K562 (cell line): ENCODE data around the gene C1QA. TPM values are rescaled to one million over a fixed set of nuclear protein-coding genes. Genes with fewer than 3 reads are reported as not detected.
"Not testable (repeated sequence)": the region's sequence is repeated elsewhere in the genome, so short reads cannot be mapped to it uniquely, and the experiment has no call there.

Experiments
- ATAC-seq: fragments of 200-7000 bp; cut with Tn5 transposase; 3 replicates; pipeline ENCODE4 v1.9.1; 2020; ENCODE audit warnings: moderate library complexity
- BruUV-seq: library from RNA; stranded (reverse); fragments of 400-500 nt; replicated peaks from 2 replicates; lab custom pipeline; 2021; lab: Mats Ljungman, UMichigan
- CTCF ChIA-PET: fragments of 300-600 bp; formaldehyde crosslinking; extraction: SDS; loops from one replicate; lab custom pipeline; 2021; ENCODE audit warnings: low intra/inter-chr PET ratio; lab: Yijun Ruan, JAX
- POLR2A ChIA-PET: fragments of 300-600, 350-650 bp; sonication (Branson Sonifier 250); formaldehyde crosslinking; extraction: SDS; loops from one replicate; lab custom pipeline; 2021; ENCODE audit warnings: antibody characterized with exemption, inconsistent platforms; lab: Yijun Ruan, JAX
- DNase-seq, 4 experiments: peaks; one replicate each; pipeline versions ENCODE4 v3.0.0 to v3.0.0-alpha.2; 2011 to 2018; ENCODE audit warnings: low spot score in 3 of 4, mixed read lengths in 3 of 4; ENCODE audit errors: extremely low read depth in 1 of 4
- FAIRE-seq: peaks from 2 replicates; lab custom pipeline; 2011; peaks lifted over from hg19 to GRCh38; lab: Jason Lieb, UNC
- H2AFZ ChIP-seq: 2 replicates; pipeline ENCODE4 v1.6.0; 2011; ENCODE audit warnings: low read depth, low read length, control low read depth, inconsistent platforms
- H3K27ac ChIP-seq: fragments of 200-600 bp; 3 replicates; pipeline ENCODE4 v1.8.0; 2011; ENCODE audit warnings: low read depth, mild to moderate bottlenecking, control low read depth, inconsistent platforms, low read length, moderate library complexity, mixed read lengths; ENCODE audit errors: extremely low read depth
- H3K27me3 ChIP-seq, 2 experiments: fragments of 300-600 bp in 1 of 2; 2 replicates in 1 of 2; 3 replicates in 1 of 2; pipeline versions ENCODE4 v1.6.0 to v1.8.0; 2011; ENCODE audit warnings: inconsistent platforms in 2 of 2, low read length in 2 of 2, mild to moderate bottlenecking in 1 of 2, mixed read lengths in 1 of 2, moderate library complexity in 1 of 2; ENCODE audit not compliant: control insufficient read depth in 2 of 2, insufficient read depth in 2 of 2
- H3K36me3 ChIP-seq: fragments of 300-600 bp; 3 replicates; pipeline ENCODE4 v1.8.0; 2011; ENCODE audit warnings: mild to moderate bottlenecking, low read length, inconsistent platforms; ENCODE audit not compliant: control insufficient read depth, insufficient read depth
- H3K4me1 ChIP-seq, 2 experiments: fragments of 200-600 bp in 1 of 2; replicated peaks in 1 of 2; 2 replicates in 1 of 2; 3 replicates in 1 of 2; pipeline versions ENCODE4 v1.5.1 to v1.8.0; 2011; ENCODE audit warnings: inconsistent platforms in 2 of 2, low read length in 2 of 2, mild to moderate bottlenecking in 1 of 2, mixed read lengths in 1 of 2, moderate library complexity in 1 of 2; ENCODE audit not compliant: control insufficient read depth in 2 of 2, insufficient read depth in 2 of 2
- H3K4me2 ChIP-seq: 2 replicates; pipeline ENCODE4 v1.6.1; 2011; ENCODE audit warnings: low read length, control low read depth, inconsistent platforms, mixed read lengths; ENCODE audit not compliant: insufficient read depth
- H3K4me3 ChIP-seq: fragments of 200-600 bp; sonication (generic), shearing (Covaris generic); 2 replicates; pipeline ENCODE4 v1.5.1; 2016; ENCODE audit warnings: control low read depth, inconsistent platforms
- H3K79me2 ChIP-seq: fragments of 200-600 bp; 3 replicates; pipeline ENCODE4 v1.8.0; 2011; ENCODE audit warnings: low read length, inconsistent platforms; ENCODE audit not compliant: control insufficient read depth, insufficient read depth
- H3K9ac ChIP-seq, 2 experiments: 2 replicates each; pipeline versions ENCODE4 v1.6.0 to v1.6.1; 2011; ENCODE audit warnings: low read depth in 2 of 2, low read length in 2 of 2, control low read depth in 1 of 2, inconsistent platforms in 1 of 2, mild to moderate bottlenecking in 1 of 2, mixed read lengths in 1 of 2; ENCODE audit not compliant: insufficient read depth in 1 of 2
- H3K9me1 ChIP-seq: one replicate; pipeline ENCODE4 v1.6.0; 2011; ENCODE audit warnings: inconsistent platforms, mild to moderate bottlenecking, low read length, moderate library complexity; ENCODE audit not compliant: control insufficient read depth, insufficient read depth
- H3K9me3 ChIP-seq: replicated peaks from 2 replicates; pipeline ENCODE4 v1.5.1; 2011; ENCODE audit warnings: low read depth, low read length, inconsistent platforms; ENCODE audit not compliant: control insufficient read depth, insufficient read depth
- H4K20me1 ChIP-seq: replicated peaks from 2 replicates; pipeline ENCODE4 v1.6.1; 2011; ENCODE audit warnings: low read length, inconsistent platforms, mixed read lengths; ENCODE audit not compliant: control insufficient read depth, insufficient read depth
- REST ChIP-seq, 2 experiments: fragments of 450-650 bp; formaldehyde crosslinking in 1 of 2; IDR thresholded peaks; 2 replicates each; pipeline versions ENCODE4 v1.4.0 to v1.6.1; 2014 to 2020; ENCODE audit warnings: mild to moderate bottlenecking in 2 of 2, borderline replicate concordance in 1 of 2, low read depth in 1 of 2
- WGBS: fragments of 100-300 bp; shearing (Covaris generic); methylation state at CpG from one replicate; pipeline ENCODE4 v1.1.6; 2016; ENCODE audit warnings: low coverage, mixed read lengths; ENCODE audit not compliant: insufficient coverage; ENCODE audit errors: missing lambda C conversion rate; 5-methylcytosine and 5-hydroxymethylcytosine counted together
- in situ Hi-C: fragments of 300-500 bp; cut with MboI; formaldehyde crosslinking; loops from 4 replicates; pipeline ENCODE4 v1.15.0; 2018; ENCODE audit warnings: inconsistent platforms, mixed read lengths
- intact Hi-C: fragments of 100-400 bp; cut with micrococcal nuclease; formaldehyde crosslinking; loops from 2 replicates; pipeline ENCODE4 v1.14.2; 2022
- polyA plus RNA-seq, 8 experiments: library from polyadenylated mRNA; depleted of rRNA in 4 of 8; stranded (reverse) in 5 of 8; unstranded in 3 of 8; fragments of >200 nt; fragmentation: Nextera tagmentation in 2 of 8; fragmentation: Illumina TruSeq in 1 of 8; extraction: Ambion mirVana in 2 of 8; extraction: Trizol in 1 of 8; gene quantifications; 2 replicates each; pipeline versions ENCODE4 v1.2.1 to v1.2.3, GENCODE V29; 2011 to 2014; ENCODE audit warnings: inconsistent platforms in 1 of 8, missing spikeins in 1 of 8
- total RNA-seq, 7 experiments: library from RNA; depleted of rRNA in 6 of 7; stranded (reverse); fragments of >200 nt in 6 of 7; fragmentation: Illumina TruSeq in 2 of 7; extraction: Trizol in 2 of 7; gene quantifications; 2 replicates each; pipeline versions ENCODE4 v1.2.1 to v1.2.3, GENCODE V29; 2011 to 2021; ENCODE audit warnings: low replicate concordance in 1 of 7
- TF ChIP-seq, protein P1 (sequence below): IDR thresholded peaks from 2 replicates; pipeline ENCODE4 v1.6.1; 2016; ENCODE audit warnings: missing genetic modification characterization, missing compliant biosample characterization

C1QA gene
- total and polyA plus RNA-seq, 9 of the 15 experiments (the other 6 are each of a cell fraction or from before 2014, with no cell fraction given) = 0.71 TPM; not detected in 8

GRCh38 chr1:22666412-22666811 is 30.0 kb downstream of the C1QA start (continued):
- TF ChIP-seq REST (IDR thresholded peaks at IDR 0.05; ENCODE audit: borderline replicate concordance) (no peak), REST (CRISPR knock-in tag; IDR thresholded peaks at IDR 0.05; ENCODE audit: low read depth) (no peak)
- TF ChIP-seq, all 486 proteins: peak for 0

DNA sequence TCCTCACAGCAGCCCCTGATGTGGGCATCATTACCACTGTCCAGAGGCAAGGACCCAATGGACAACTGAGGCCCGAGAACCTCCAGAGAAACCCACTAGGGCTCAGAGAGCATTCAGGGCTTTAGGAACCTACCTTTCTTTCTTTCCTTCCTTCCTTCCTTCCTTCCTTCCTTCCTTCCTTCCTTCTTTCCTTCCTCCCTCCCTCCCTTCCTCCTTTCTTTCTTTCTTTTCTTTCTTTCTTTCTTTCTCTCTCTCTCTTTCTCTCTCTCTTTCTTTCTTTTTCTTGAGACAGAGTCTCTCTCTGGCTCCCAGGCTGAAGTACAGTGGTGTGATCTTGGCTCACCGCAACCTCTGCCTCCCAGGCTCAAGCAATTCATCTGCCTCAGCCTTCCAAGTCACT is 32.4 kb downstream of the C1QA start:
- H3K79me2 ChIP-seq, BruUV-seq, H3K9me3 ChIP-seq, FAIRE-seq, CTCF ChIA-PET, H3K27ac ChIP-seq, H3K4me1 ChIP-seq, H3K4me2 ChIP-seq, H2AFZ ChIP-seq, ATAC-seq, POLR2A ChIA-PET, intact Hi-C loops, H3K9ac ChIP-seq, in situ Hi-C loops, H3K4me3 ChIP-seq, H3K9me1 ChIP-seq, DNase-seq, H4K20me1 ChIP-seq, H3K36me3 ChIP-seq: not testable (repeated sequence)
- peaks cover 5 to 52% of the 10 kb centered on the region in 2 experiments; a peak in 3 of 5 replicates for H3K27me3 ChIP-seq
- TF ChIP-seq, protein P1, sequence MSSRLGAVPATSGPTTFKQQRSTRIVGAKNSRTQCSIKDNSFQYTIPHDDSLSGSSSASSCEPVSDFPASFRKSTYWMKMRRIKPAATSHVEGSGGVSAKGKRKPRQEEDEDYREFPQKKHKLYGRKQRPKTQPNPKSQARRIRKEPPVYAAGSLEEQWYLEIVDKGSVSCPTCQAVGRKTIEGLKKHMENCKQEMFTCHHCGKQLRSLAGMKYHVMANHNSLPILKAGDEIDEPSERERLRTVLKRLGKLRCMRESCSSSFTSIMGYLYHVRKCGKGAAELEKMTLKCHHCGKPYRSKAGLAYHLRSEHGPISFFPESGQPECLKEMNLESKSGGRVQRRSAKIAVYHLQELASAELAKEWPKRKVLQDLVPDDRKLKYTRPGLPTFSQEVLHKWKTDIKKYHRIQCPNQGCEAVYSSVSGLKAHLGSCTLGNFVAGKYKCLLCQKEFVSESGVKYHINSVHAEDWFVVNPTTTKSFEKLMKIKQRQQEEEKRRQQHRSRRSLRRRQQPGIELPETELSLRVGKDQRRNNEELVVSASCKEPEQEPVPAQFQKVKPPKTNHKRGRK (tag) = peak; percentile 56; the same call in 1 of the 2 replicates
- WGBS = 0% methylated on average over 2 of the region's 2 CpGs
